Activated T-helper 2 cell treated with anti-CD3 and anti-CD28 coated beads, Interferon-gamma antibody, Interleukin-2, Interleukin-4, amounts not matched to agents 10 μg/mL and 5 μg/mL and 100 μg/mL, durations not matched to agents 14 hours and 24 hours and 36 hours (primary cell): Measurements from ENCODE around the gene ZNF587. TPM values are rescaled to one million over a fixed set of nuclear protein-coding genes. Genes with fewer than 3 reads are reported as not detected.
"Not testable (repeated sequence)": the region's sequence is repeated elsewhere in the genome, so short reads cannot be mapped to it uniquely, and the experiment has no call there.

Experiments
- DNase-seq: peaks from one replicate; pipeline ENCODE4 v3.0.0; 2021; ENCODE audit warnings: low spot score
- H3K27ac Mint-ChIP-seq: one replicate; pipeline ENCODE4 v1.8.0; 2021; ENCODE audit warnings: mixed read lengths
- H3K27me3 Mint-ChIP-seq: one replicate; pipeline ENCODE4 v1.8.0; 2021; ENCODE audit warnings: low read depth, mixed read lengths
- H3K36me3 Mint-ChIP-seq: one replicate; pipeline ENCODE4 v1.8.0; 2021; ENCODE audit warnings: low read depth, mixed read lengths
- H3K4me1 Mint-ChIP-seq: one replicate; pipeline ENCODE4 v1.8.0; 2021; ENCODE audit warnings: low read depth, mixed read lengths
- H3K4me3 Mint-ChIP-seq: one replicate; pipeline ENCODE4 v1.8.0; 2021; ENCODE audit warnings: low read depth, mild to moderate bottlenecking, moderate library complexity, mixed read lengths
- H3K9me3 Mint-ChIP-seq: one replicate; pipeline ENCODE4 v1.8.0; 2021; ENCODE audit warnings: mixed read lengths
- intact Hi-C: fragments of 100-400 bp; cut with micrococcal nuclease; formaldehyde crosslinking; loops from one replicate; pipeline ENCODE4 v1.15.1; 2023
- total RNA-seq: library from RNA; stranded (reverse); gene quantifications from 2 replicates; pipeline ENCODE4 v1.2.3, GENCODE V29; 2022

ZNF587 gene
- total RNA-seq, 1 donor from 2014 or later = 29.7 TPM

GRCh38 chr19:57870225-57870624, 20.6 kb downstream of the ZNF587 start:
- H3K27ac Mint-ChIP-seq = no peak overlapping the region
- H3K4me1 Mint-ChIP-seq = no peaks in the 10 kb centered on the region
- H3K4me3 Mint-ChIP-seq = no peak overlapping the region
- H3K36me3 Mint-ChIP-seq = peaks cover 81% of the 10 kb centered on the region
- no peak for DNase-seq
- H3K27me3 Mint-ChIP-seq = no peaks in the 10 kb centered on the region
- peaks cover 70% of the 10 kb centered on the region for H3K9me3 Mint-ChIP-seq
- intact Hi-C loops = no loop called here

- H3K36me3 Mint-ChIP-seq = peaks cover 79% of the 10 kb centered on the region
- no peak overlapping the region for H3K4me3 Mint-ChIP-seq
- no peaks in the 10 kb centered on the region for H3K4me1 Mint-ChIP-seq
- peaks cover 72% of the 10 kb centered on the region for H3K9me3 Mint-ChIP-seq
- DNase-seq = no peak
- H3K27me3 Mint-ChIP-seq = no peaks in the 10 kb centered on the region
- intact Hi-C loops = no loop called here
- no peak overlapping the region for H3K27ac Mint-ChIP-seq
These were observed 22.8 kb downstream of the ZNF587 start for GRCh38 chr19:57872450-57872849.

- H3K9me3 Mint-ChIP-seq = peaks cover 74% of the 10 kb centered on the region
- H3K27ac Mint-ChIP-seq, H3K4me1 Mint-ChIP-seq, DNase-seq, intact Hi-C loops, H3K4me3 Mint-ChIP-seq, H3K27me3 Mint-ChIP-seq: not testable (repeated sequence)
- H3K36me3 Mint-ChIP-seq = peaks cover 78% of the 10 kb centered on the region
These were observed 24.5 kb downstream of the ZNF587 start for GRCh38 chr19:57873883-57874799.

GRCh38 chr19:57886046-57886445, 36.4 kb downstream of the ZNF587 start:
- no peak overlapping the region for H3K4me3 Mint-ChIP-seq
- intact Hi-C loops = no loop called here

GRCh38 chr19:57887195-57887941, 37.7 kb downstream of the ZNF587 start:
- Mint-ChIP-seq H3K4me3 (peak overlapping the region; percentile 87), H3K27ac (no peak overlapping the region), H3K9me3 (peaks cover 66% of the 10 kb centered on the region), H3K36me3 (peaks cover 73% of the 10 kb centered on the region), H3K27me3 (no peaks in the 10 kb centered on the region), H3K4me1 (peaks cover 4% of the 10 kb centered on the region)
- intact Hi-C loops = no loop called here
- no peak for DNase-seq

More at GRCh38 chr19:57886046-57886445, 36.4 kb downstream of the ZNF587 start:
- peaks cover 58% of the 10 kb centered on the region for H3K9me3 Mint-ChIP-seq
- peaks cover 4% of the 10 kb centered on the region for H3K4me1 Mint-ChIP-seq
- DNase-seq = no peak
- H3K27me3 Mint-ChIP-seq = no peaks in the 10 kb centered on the region
- no peak overlapping the region for H3K27ac Mint-ChIP-seq
- peaks cover 73% of the 10 kb centered on the region for H3K36me3 Mint-ChIP-seq

- Mint-ChIP-seq H3K4me1 (peaks cover 4% of the 10 kb centered on the region), H3K27me3 (no peaks in the 10 kb centered on the region), H3K36me3 (peaks cover 67% of the 10 kb centered on the region), H3K9me3 (peaks cover 65% of the 10 kb centered on the region), H3K27ac (peak overlapping the region; percentile 72), H3K4me3 (peak overlapping the region; percentile 87)
- intact Hi-C loops = no loop called here
- DNase-seq = no peak
These were observed 38.5 kb downstream of the ZNF587 start for GRCh38 chr19:57888107-57888559.

GRCh38 chr19:57888560-57889231, 39.0 kb downstream of the ZNF587 start, which contains the start of gene ZNF814:
ZNF814 (minus strand) TSS chr19:57889037; CDS start chr19:57888802, 235 bp downstream.
- H3K4me3 Mint-ChIP-seq = peak within 1 kb of the TSS; percentile 87
- H3K9me3 Mint-ChIP-seq = peaks cover 65% of the 10 kb centered on the region
- intact Hi-C loops = no loop called here
- H3K36me3 Mint-ChIP-seq = peaks cover 62% of the 10 kb centered on the region
- peak within 1 kb of the TSS; percentile 72 for H3K27ac Mint-ChIP-seq
- H3K27me3 Mint-ChIP-seq = no peaks in the 10 kb centered on the region
- peaks cover 4% of the 10 kb centered on the region for H3K4me1 Mint-ChIP-seq
- DNase-seq = peak; percentile 62

- DNase-seq, intact Hi-C loops, H3K4me1 Mint-ChIP-seq, H3K4me3 Mint-ChIP-seq, H3K27ac Mint-ChIP-seq, H3K27me3 Mint-ChIP-seq: not testable (repeated sequence)
- H3K36me3 Mint-ChIP-seq = peaks cover 44% of the 10 kb centered on the region
- H3K9me3 Mint-ChIP-seq = peaks cover 59% of the 10 kb centered on the region
These were observed 41.0 kb downstream of the ZNF587 start for GRCh38 chr19:57890706-57891105.

- Mint-ChIP-seq H3K9me3 (peaks cover 55% of the 10 kb centered on the region), H3K27ac (no peak overlapping the region), H3K4me3 (no peak overlapping the region), H3K4me1 (no peaks in the 10 kb centered on the region), H3K36me3 (peaks cover 24% of the 10 kb centered on the region), H3K27me3 (no peaks in the 10 kb centered on the region)
- DNase-seq = no peak
- intact Hi-C loops = no loop called here
These were observed 50.7 kb downstream of the ZNF587 start for GRCh38 chr19:57900311-57900710.

- DNase-seq = no peak
- Mint-ChIP-seq H3K4me3 (no peak overlapping the region), H3K9me3 (peaks cover 51% of the 10 kb centered on the region), H3K27ac (no peak overlapping the region), H3K27me3 (no peaks in the 10 kb centered on the region), H3K4me1 (no peaks in the 10 kb centered on the region), H3K36me3 (peaks cover 50% of the 10 kb centered on the region)
- intact Hi-C loops = no loop called here
These were observed 54.0 kb downstream of the ZNF587 start for GRCh38 chr19:57903618-57904184.

- Mint-ChIP-seq H3K4me1 (no peaks in the 10 kb centered on the region), H3K27me3 (no peaks in the 10 kb centered on the region), H3K27ac (no peak overlapping the region), H3K9me3 (peaks cover 57% of the 10 kb centered on the region), H3K4me3 (no peak overlapping the region), H3K36me3 (peaks cover 61% of the 10 kb centered on the region)
- intact Hi-C loops = no loop called here
- no peak for DNase-seq
These were observed 55.6 kb downstream of the ZNF587 start for GRCh38 chr19:57905258-57905657.

GRCh38 chr19:57907394-57907793, 57.7 kb downstream of the ZNF587 start:
- intact Hi-C loops = no loop called here
- H3K27ac Mint-ChIP-seq = no peak overlapping the region
- H3K27me3 Mint-ChIP-seq = no peaks in the 10 kb centered on the region
- no peak overlapping the region for H3K4me3 Mint-ChIP-seq
- DNase-seq = no peak
- peaks cover 76% of the 10 kb centered on the region for H3K36me3 Mint-ChIP-seq
- H3K4me1 Mint-ChIP-seq = no peaks in the 10 kb centered on the region
- peaks cover 61% of the 10 kb centered on the region for H3K9me3 Mint-ChIP-seq
